Astrocyte (in vitro differentiated cells and primary cell): ENCODE results near the gene PPP1R26. TPM values are rescaled to one million over a fixed set of nuclear protein-coding genes. Genes with fewer than 3 reads are reported as not detected.
A peak's percentile ranks its signal among the peaks of the same experiment; 100 is the strongest.
"Not testable (repeated sequence)": the region's sequence is repeated elsewhere in the genome, so short reads cannot be mapped to it uniquely, and the experiment has no call there.

Experiments used
- DNase-seq: peaks from one replicate; pipeline ENCODE4 v3.0.0-alpha.2; 2010; ENCODE audit warnings: low read depth
- FAIRE-seq: peaks from 2 replicates; lab custom pipeline; 2011; peaks lifted over from hg19 to GRCh38; lab: Jason Lieb, UNC
- H2AFZ ChIP-seq: 2 replicates; pipeline ENCODE4 v1.6.0; 2012; ENCODE audit warnings: low read depth, low read length, inconsistent platforms
- H3K27ac ChIP-seq: 2 replicates; pipeline ENCODE4 v1.5.1; 2011; ENCODE audit warnings: low read depth, low read length, inconsistent platforms
- H3K27me3 ChIP-seq: 2 replicates; pipeline ENCODE4 v1.6.0; 2011; ENCODE audit warnings: low read length, inconsistent platforms; ENCODE audit not compliant: insufficient read depth
- H3K36me3 ChIP-seq: 2 replicates; pipeline ENCODE4 v1.5.1; 2011; ENCODE audit warnings: low read length, inconsistent platforms; ENCODE audit not compliant: insufficient read depth
- H3K4me1 ChIP-seq: 2 replicates; pipeline ENCODE4 v1.5.1; 2011; ENCODE audit warnings: low read length, inconsistent platforms; ENCODE audit not compliant: insufficient read depth
- H3K4me2 ChIP-seq: 2 replicates; pipeline ENCODE4 v1.6.0; 2012; ENCODE audit warnings: low read length, inconsistent platforms
- H3K4me3 ChIP-seq: 2 replicates; pipeline ENCODE4 v1.5.1; 2011; ENCODE audit warnings: low read depth, mild to moderate bottlenecking, low read length, inconsistent platforms; ENCODE audit not compliant: insufficient read depth
- H3K79me2 ChIP-seq: 2 replicates; pipeline ENCODE4 v1.6.0; 2012; ENCODE audit warnings: mild to moderate bottlenecking, low read length, inconsistent platforms; ENCODE audit not compliant: insufficient read depth
- H3K9ac ChIP-seq: 2 replicates; pipeline ENCODE4 v1.6.0; 2012; ENCODE audit warnings: mild to moderate bottlenecking, low read length, inconsistent platforms
- H3K9me3 ChIP-seq: 2 replicates; pipeline ENCODE4 v1.5.1; 2012; ENCODE audit warnings: low read depth, mild to moderate bottlenecking, low read length, inconsistent platforms; ENCODE audit not compliant: insufficient read depth
- H4K20me1 ChIP-seq: 2 replicates; pipeline ENCODE4 v1.6.0; 2012; ENCODE audit warnings: low read length, inconsistent platforms; ENCODE audit not compliant: insufficient read depth
- H3K27ac Mint-ChIP-seq: one replicate; pipeline ENCODE4 v1.8.0; 2021; ENCODE audit warnings: mild to moderate bottlenecking, mixed read lengths; ENCODE audit not compliant: unreplicated experiment
- H3K27me3 Mint-ChIP-seq: one replicate; pipeline ENCODE4 v1.8.0; 2021; ENCODE audit warnings: low read depth, mixed read lengths; ENCODE audit not compliant: unreplicated experiment
- H3K36me3 Mint-ChIP-seq: one replicate; pipeline ENCODE4 v1.8.0; 2021; ENCODE audit warnings: low read depth, mixed read lengths; ENCODE audit not compliant: unreplicated experiment
- H3K4me1 Mint-ChIP-seq: one replicate; pipeline ENCODE4 v1.8.0; 2021; ENCODE audit warnings: low read depth, mixed read lengths; ENCODE audit not compliant: unreplicated experiment
- H3K4me3 Mint-ChIP-seq: one replicate; pipeline ENCODE4 v1.8.0; 2021; ENCODE audit warnings: mild to moderate bottlenecking, moderate library complexity, mixed read lengths; ENCODE audit not compliant: unreplicated experiment
- H3K9me3 Mint-ChIP-seq: one replicate; pipeline ENCODE4 v1.8.0; 2021; ENCODE audit warnings: mild to moderate bottlenecking, mixed read lengths; ENCODE audit not compliant: unreplicated experiment
- CTCF ChIP-seq: IDR thresholded peaks from 2 replicates; pipeline ENCODE4 v1.5.1; 2011; ENCODE audit warnings: low read depth, mild to moderate bottlenecking, inconsistent platforms, low read length, moderate library complexity; ENCODE audit not compliant: insufficient read depth
- EZH2 ChIP-seq: IDR thresholded peaks from 2 replicates; pipeline ENCODE4 v1.6.1; 2012; ENCODE audit warnings: mild to moderate bottlenecking, low read length, inconsistent platforms; ENCODE audit not compliant: insufficient read depth
- total RNA-seq: library from RNA; stranded (reverse); gene quantifications from 2 replicates; pipeline ENCODE4 v1.2.1, GENCODE V29; 2021

PPP1R26 gene
- total RNA-seq, 1 donor from 2014 or later, result 10.6 TPM

GRCh38 chr9:135439514-135439913 is 40.1 kb upstream of the PPP1R26 start:
- H3K4me2 ChIP-seq, H3K79me2 ChIP-seq, FAIRE-seq, H3K36me3 Mint-ChIP-seq, H2AFZ ChIP-seq, H3K27ac Mint-ChIP-seq, H3K27me3 Mint-ChIP-seq, H3K9me3 ChIP-seq, H3K4me1 Mint-ChIP-seq, H3K9ac ChIP-seq, DNase-seq, H3K4me3 Mint-ChIP-seq, H3K4me1 ChIP-seq, H3K4me3 ChIP-seq, H4K20me1 ChIP-seq, H3K27me3 ChIP-seq, H3K36me3 ChIP-seq, H3K27ac ChIP-seq: not testable (repeated sequence)
- H3K9me3 Mint-ChIP-seq, result peaks cover 20% of the 10 kb centered on the region

GRCh38 chr9:135439916-135440315 is 39.7 kb upstream of the PPP1R26 start:
- no peak overlapping the region for H3K9ac ChIP-seq
- H3K4me3 ChIP-seq, result no peak overlapping the region
- Mint-ChIP-seq H3K4me3 (no peak overlapping the region), H3K4me1 (peaks cover 7% of the 10 kb centered on the region), H3K27ac (no peak overlapping the region), H3K27me3 (peaks cover 10% of the 10 kb centered on the region), H3K9me3 (peaks cover 19% of the 10 kb centered on the region), H3K36me3 (peaks cover 4% of the 10 kb centered on the region)
- H3K79me2 ChIP-seq, result no peaks in the 10 kb centered on the region
- no peaks in the 10 kb centered on the region for H3K27me3 ChIP-seq
- FAIRE-seq (no peak), DNase-seq (no peak)
- H3K36me3 ChIP-seq, result no peaks in the 10 kb centered on the region
- H2AFZ ChIP-seq, result no peak overlapping the region
- H3K9me3 ChIP-seq, result no peaks in the 10 kb centered on the region
- H3K27ac ChIP-seq, result no peak overlapping the region
- TF ChIP-seq EZH2, result no peak
- TF ChIP-seq CTCF, result no peak
- H3K4me2 ChIP-seq, result no peak overlapping the region
- no peaks in the 10 kb centered on the region for H4K20me1 ChIP-seq
- H3K4me1 ChIP-seq, result no peaks in the 10 kb centered on the region

GRCh38 chr9:135440620-135441019 is 39.0 kb upstream of the PPP1R26 start:
- FAIRE-seq (no peak), DNase-seq (no peak)
- H3K79me2 ChIP-seq, result no peaks in the 10 kb centered on the region
- H2AFZ ChIP-seq, result no peak overlapping the region
- Mint-ChIP-seq H3K27ac (no peak overlapping the region), H3K4me3 (no peak overlapping the region), H3K4me1 (peaks cover 7% of the 10 kb centered on the region), H3K9me3 (peaks cover 17% of the 10 kb centered on the region), H3K36me3 (peaks cover 4% of the 10 kb centered on the region), H3K27me3 (peaks cover 7% of the 10 kb centered on the region)
- no peak overlapping the region for H3K4me2 ChIP-seq
- TF ChIP-seq CTCF (no peak), EZH2 (no peak)
- no peaks in the 10 kb centered on the region for H3K9me3 ChIP-seq
- H4K20me1 ChIP-seq, result no peaks in the 10 kb centered on the region
- no peak overlapping the region for H3K4me3 ChIP-seq
- no peaks in the 10 kb centered on the region for H3K36me3 ChIP-seq
- H3K4me1 ChIP-seq, result no peaks in the 10 kb centered on the region
- H3K27me3 ChIP-seq, result no peaks in the 10 kb centered on the region
- H3K9ac ChIP-seq, result no peak overlapping the region
- H3K27ac ChIP-seq, result no peak overlapping the region

- not testable (repeated sequence) for H3K4me3 ChIP-seq, H3K4me1 Mint-ChIP-seq, H3K79me2 ChIP-seq, H3K27ac ChIP-seq, H3K36me3 ChIP-seq, FAIRE-seq, H3K36me3 Mint-ChIP-seq, H4K20me1 ChIP-seq, H3K27me3 Mint-ChIP-seq, H3K9me3 ChIP-seq, H3K4me3 Mint-ChIP-seq, H3K27ac Mint-ChIP-seq, H3K27me3 ChIP-seq, H3K9ac ChIP-seq, H3K4me1 ChIP-seq, H2AFZ ChIP-seq
- H3K4me2 ChIP-seq, result peak overlapping the region; percentile 26
- H3K9me3 Mint-ChIP-seq, result peaks cover 12% of the 10 kb centered on the region
- DNase-seq, result peak; percentile 58
Observed at GRCh38 chr9:135441105-135442071, 38.2 kb upstream of the PPP1R26 start.
